ENCODE data around the gene IER3IP1.

GRCh38 chr18:47121146-47121545, 55.0 kb downstream of the IER3IP1 start:
- TF ChIP-seq ZNF431 (CRISPR knock-in tag; IDR thresholded peaks at IDR 0.05; ENCODE audit: borderline replicate concordance, low read depth) (no peak), HOXA9 (CRISPR knock-in tag; IDR thresholded peaks at IDR 0.05; ENCODE audit: borderline replicate concordance) (no peak), CTCF (CRISPR knock-in tag; IDR thresholded peaks at IDR 0.05) (no peak), ZFP91 (CRISPR knock-in tag; IDR thresholded peaks at IDR 0.05; ENCODE audit: borderline replicate concordance) (no peak), GABPA (IDR thresholded peaks at IDR 0.05; ENCODE audit: low read depth, low read length) (no peak), GABPA (CRISPR knock-in tag; IDR thresholded peaks at IDR 0.05; ENCODE audit: low read depth) (no peak), EP300 (IDR thresholded peaks at IDR 0.05; ENCODE audit: low read depth in 2 of 2, low read length in 2 of 2) (no peak), EP300 (CRISPR knock-in tag; IDR thresholded peaks at IDR 0.05; ENCODE audit: borderline replicate concordance) (no peak), POLR2AphosphoS5 (IDR thresholded peaks at IDR 0.05; ENCODE audit: low read depth, low read length) (no peak), RFX5 (IDR thresholded peaks at IDR 0.05; ENCODE audit: low read depth, low read length) (no peak), USF2 (IDR thresholded peaks at IDR 0.05; ENCODE audit: low read depth, low read length) (no peak), USF2 (CRISPR knock-in tag; IDR thresholded peaks at IDR 0.05; ENCODE audit: borderline replicate concordance) (no peak), ZNF224 (CRISPR knock-in tag; IDR thresholded peaks at IDR 0.05) (no peak), NFIB (CRISPR knock-in tag; IDR thresholded peaks at IDR 0.05; ENCODE audit: borderline replicate concordance) (no peak)
